DND-41 (cell line): ENCODE data around the gene MS4A14.

Experiments used
- ATAC-seq: fragments of 200-7000 bp; cut with Tn5 transposase; 3 replicates; pipeline ENCODE4 v1.9.1; 2021; ENCODE audit warnings: low read depth; ENCODE audit not compliant: insufficient read depth
- DNase-seq: peaks from one replicate; pipeline ENCODE4 v3.0.0-alpha.2; 2020
- H2AFZ ChIP-seq: 2 replicates; pipeline ENCODE4 v1.6.0; 2012; ENCODE audit warnings: low read depth, low read length
- H3K27ac ChIP-seq: 2 replicates; pipeline ENCODE4 v1.5.1; 2012; ENCODE audit warnings: low read length, inconsistent platforms
- H3K27me3 ChIP-seq: fragments of 200-600 bp; sonication (generic); 2 replicates; pipeline ENCODE4 v1.6.0; 2012; ENCODE audit warnings: low read length, mild to moderate bottlenecking, inconsistent platforms; ENCODE audit not compliant: insufficient read depth, poor library complexity
- H3K36me3 ChIP-seq: 2 replicates; pipeline ENCODE4 v1.5.1; 2012; ENCODE audit warnings: low read length, inconsistent platforms; ENCODE audit not compliant: insufficient read depth
- H3K4me1 ChIP-seq: 2 replicates; pipeline ENCODE4 v1.5.1; 2012; ENCODE audit warnings: mild to moderate bottlenecking, low read length; ENCODE audit not compliant: insufficient read depth
- H3K4me2 ChIP-seq: 2 replicates; pipeline ENCODE4 v1.6.0; 2012; ENCODE audit warnings: mild to moderate bottlenecking, moderate library complexity, low read length, inconsistent platforms; ENCODE audit not compliant: insufficient read depth
- H3K4me3 ChIP-seq, 2 experiments: fragments of 200-600 bp in 1 of 2; shearing (Covaris generic) in 1 of 2; 2 replicates each; pipeline ENCODE4 v1.5.1; 2012 to 2016; ENCODE audit warnings: inconsistent platforms in 2 of 2, low read length in 2 of 2, mild to moderate bottlenecking in 2 of 2, low read depth in 1 of 2, moderate library complexity in 1 of 2
- H3K79me2 ChIP-seq: 2 replicates; pipeline ENCODE4 v1.6.0; 2012; ENCODE audit warnings: low read length, inconsistent platforms; ENCODE audit not compliant: insufficient read depth
- H3K9ac ChIP-seq: 2 replicates; pipeline ENCODE4 v1.6.0; 2012; ENCODE audit warnings: low read depth, mild to moderate bottlenecking, inconsistent platforms, low read length, moderate library complexity
- H3K9me3 ChIP-seq: 2 replicates; pipeline ENCODE4 v1.5.1; 2012; ENCODE audit warnings: low read length, moderate library complexity, mild to moderate bottlenecking, inconsistent platforms; ENCODE audit not compliant: insufficient read depth, severe bottlenecking
- H4K20me1 ChIP-seq: 2 replicates; pipeline ENCODE4 v1.6.0; 2012; ENCODE audit warnings: low read length; ENCODE audit not compliant: insufficient read depth
- EZH2 ChIP-seq: IDR thresholded peaks from 3 replicates; pipeline ENCODE4 v1.6.1; 2012; ENCODE audit warnings: borderline replicate concordance, low read depth, mild to moderate bottlenecking, moderate library complexity, low read length, inconsistent platforms; ENCODE audit not compliant: severe bottlenecking
- TF ChIP-seq, protein P1 (sequence below): IDR thresholded peaks from 2 replicates; pipeline ENCODE4 v1.5.1; 2012; ENCODE audit warnings: borderline replicate concordance, low read length, moderate library complexity, mild to moderate bottlenecking; ENCODE audit not compliant: poor library complexity, severe bottlenecking; ENCODE audit errors: extremely low read depth

The MS4A14 gene

GRCh38 chr11:60455531-60456042, 59.3 kb downstream of the MS4A14 start, which contains the start of gene MS4A1:
TSS of gene MS4A1 (plus strand) at chr11:60455847. CDS start at chr11:60462375, 6,528 bp downstream.
- Histone ChIP-seq H3K27ac (no peak within 1 kb of the TSS), H2AFZ (no peak within 1 kb of the TSS), H3K9ac (no peak within 1 kb of the TSS)

DNA sequence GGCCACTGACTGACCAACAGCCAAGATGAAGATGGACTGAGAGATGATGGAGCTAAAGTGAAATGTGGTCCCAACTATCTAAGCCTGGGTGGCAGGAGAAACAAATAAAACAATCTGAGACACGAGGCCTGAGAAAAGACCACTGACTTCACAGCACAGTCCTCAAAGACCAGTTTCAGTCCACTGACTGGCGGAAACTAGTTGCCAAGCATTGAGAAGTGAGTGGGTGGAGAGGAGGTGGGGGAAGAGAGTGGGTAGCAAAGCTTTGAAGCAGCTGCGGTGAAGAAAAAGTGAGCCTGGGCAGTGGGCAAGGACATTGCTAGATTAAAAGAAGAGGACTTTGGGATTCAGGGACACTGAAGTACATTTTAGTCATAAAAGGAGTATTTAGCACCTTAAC, 61.3 kb downstream of the MS4A14 start:
- Histone ChIP-seq H4K20me1 (no peaks in the 10 kb centered on the region), H3K9me3 (no peaks in the 10 kb centered on the region), H3K4me1 (peaks cover 6% of the 10 kb centered on the region), H3K36me3 (no peaks in the 10 kb centered on the region), H3K79me2 (no peaks in the 10 kb centered on the region), H3K4me3 (no peak overlapping the region), H3K27me3 (no peaks in the 10 kb centered on the region), H3K27ac (no peak overlapping the region), H3K4me2 (no peak overlapping the region), H3K9ac (no peak overlapping the region), H2AFZ (no peak overlapping the region)
- DNase-seq (no peak), ATAC-seq (no peak)
- no peak for TF ChIP-seq EZH2
- TF ChIP-seq, protein P1, sequence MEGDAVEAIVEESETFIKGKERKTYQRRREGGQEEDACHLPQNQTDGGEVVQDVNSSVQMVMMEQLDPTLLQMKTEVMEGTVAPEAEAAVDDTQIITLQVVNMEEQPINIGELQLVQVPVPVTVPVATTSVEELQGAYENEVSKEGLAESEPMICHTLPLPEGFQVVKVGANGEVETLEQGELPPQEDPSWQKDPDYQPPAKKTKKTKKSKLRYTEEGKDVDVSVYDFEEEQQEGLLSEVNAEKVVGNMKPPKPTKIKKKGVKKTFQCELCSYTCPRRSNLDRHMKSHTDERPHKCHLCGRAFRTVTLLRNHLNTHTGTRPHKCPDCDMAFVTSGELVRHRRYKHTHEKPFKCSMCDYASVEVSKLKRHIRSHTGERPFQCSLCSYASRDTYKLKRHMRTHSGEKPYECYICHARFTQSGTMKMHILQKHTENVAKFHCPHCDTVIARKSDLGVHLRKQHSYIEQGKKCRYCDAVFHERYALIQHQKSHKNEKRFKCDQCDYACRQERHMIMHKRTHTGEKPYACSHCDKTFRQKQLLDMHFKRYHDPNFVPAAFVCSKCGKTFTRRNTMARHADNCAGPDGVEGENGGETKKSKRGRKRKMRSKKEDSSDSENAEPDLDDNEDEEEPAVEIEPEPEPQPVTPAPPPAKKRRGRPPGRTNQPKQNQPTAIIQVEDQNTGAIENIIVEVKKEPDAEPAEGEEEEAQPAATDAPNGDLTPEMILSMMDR: no peak

More at GRCh38 chr11:60455531-60456042, 59.3 kb downstream of the MS4A14 start, which contains the start of gene MS4A1:
- peaks cover 6% of the 10 kb centered on the region for H3K4me1 ChIP-seq
- no peak for DNase-seq
- H3K79me2 ChIP-seq: no peaks in the 10 kb centered on the region
- no peaks in the 10 kb centered on the region for H4K20me1 ChIP-seq
- no peak for ATAC-seq
- H3K4me3 ChIP-seq: no peak within 1 kb of the TSS
- H3K9me3 ChIP-seq: no peaks in the 10 kb centered on the region
- TF ChIP-seq, protein P1: no peak
- TF ChIP-seq EZH2: no peak
- no peaks in the 10 kb centered on the region for H3K36me3 ChIP-seq
- H3K4me2 ChIP-seq: no peak within 1 kb of the TSS
- no peaks in the 10 kb centered on the region for H3K27me3 ChIP-seq

DNA sequence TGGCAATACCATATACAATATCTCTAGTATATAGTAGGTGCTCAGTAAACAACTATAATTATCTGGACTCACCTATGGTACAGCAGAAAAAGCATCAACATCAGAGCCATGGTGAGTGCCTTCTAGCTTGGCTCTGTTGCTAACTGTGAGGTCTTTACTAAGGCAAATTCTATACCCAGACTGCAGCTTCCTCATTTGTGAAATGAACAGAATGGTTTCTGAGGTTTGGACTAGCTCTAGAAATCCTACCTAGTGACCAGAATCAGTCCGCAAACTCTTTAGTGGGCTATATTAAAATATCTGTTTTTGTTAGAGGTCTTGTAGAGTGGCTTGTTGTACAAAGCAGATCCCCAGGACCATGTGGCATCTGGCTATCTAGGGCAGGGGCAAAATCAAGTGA, 63.1 kb downstream of the MS4A14 start:
- Histone ChIP-seq H3K27ac (no peak overlapping the region), H3K79me2 (no peaks in the 10 kb centered on the region), H2AFZ (no peak overlapping the region), H3K36me3 (no peaks in the 10 kb centered on the region), H4K20me1 (no peaks in the 10 kb centered on the region), H3K4me1 (peaks cover 6% of the 10 kb centered on the region), H3K27me3 (no peaks in the 10 kb centered on the region), H3K4me2 (no peak overlapping the region), H3K9me3 (no peaks in the 10 kb centered on the region), H3K4me3 (no peak overlapping the region), H3K9ac (no peak overlapping the region)
- no peak for TF ChIP-seq EZH2
- TF ChIP-seq, protein P1: no peak
- no peak for DNase-seq
- no peak for ATAC-seq
